K562 (cell line): ENCODE data around the gene CAMSAP3. TPM values are rescaled to one million over a fixed set of nuclear protein-coding genes. Genes with fewer than 3 reads are reported as not detected.

Experiments
- ATAC-seq: fragments of 200-7000 bp; cut with Tn5 transposase; 3 replicates; pipeline ENCODE4 v1.9.1; 2020; ENCODE audit warnings: moderate library complexity
- BruUV-seq: library from RNA; stranded (reverse); fragments of 400-500 nt; replicated peaks from 2 replicates; lab custom pipeline; 2021; lab: Mats Ljungman, UMichigan
- CTCF ChIA-PET: fragments of 300-600 bp; formaldehyde crosslinking; extraction: SDS; loops from one replicate; lab custom pipeline; 2021; ENCODE audit warnings: low intra/inter-chr PET ratio; lab: Yijun Ruan, JAX
- POLR2A ChIA-PET: fragments of 300-600, 350-650 bp; sonication (Branson Sonifier 250); formaldehyde crosslinking; extraction: SDS; loops from one replicate; lab custom pipeline; 2021; ENCODE audit warnings: antibody characterized with exemption, inconsistent platforms; lab: Yijun Ruan, JAX
- DNase-seq, 4 experiments: peaks; one replicate each; pipeline versions ENCODE4 v3.0.0 to v3.0.0-alpha.2; 2011 to 2018; ENCODE audit warnings: low spot score in 3 of 4, mixed read lengths in 3 of 4; ENCODE audit errors: extremely low read depth in 1 of 4
- FAIRE-seq: peaks from 2 replicates; lab custom pipeline; 2011; peaks lifted over from hg19 to GRCh38; lab: Jason Lieb, UNC
- H2AFZ ChIP-seq: 2 replicates; pipeline ENCODE4 v1.6.0; 2011; ENCODE audit warnings: low read depth, low read length, control low read depth, inconsistent platforms
- H3K27ac ChIP-seq: fragments of 200-600 bp; 3 replicates; pipeline ENCODE4 v1.8.0; 2011; ENCODE audit warnings: low read depth, mild to moderate bottlenecking, control low read depth, inconsistent platforms, low read length, moderate library complexity, mixed read lengths; ENCODE audit errors: extremely low read depth
- H3K27me3 ChIP-seq, 2 experiments: fragments of 300-600 bp in 1 of 2; 2 replicates in 1 of 2; 3 replicates in 1 of 2; pipeline versions ENCODE4 v1.6.0 to v1.8.0; 2011; ENCODE audit warnings: inconsistent platforms in 2 of 2, low read length in 2 of 2, mild to moderate bottlenecking in 1 of 2, mixed read lengths in 1 of 2, moderate library complexity in 1 of 2; ENCODE audit not compliant: control insufficient read depth in 2 of 2, insufficient read depth in 2 of 2
- H3K36me3 ChIP-seq: fragments of 300-600 bp; 3 replicates; pipeline ENCODE4 v1.8.0; 2011; ENCODE audit warnings: mild to moderate bottlenecking, low read length, inconsistent platforms; ENCODE audit not compliant: control insufficient read depth, insufficient read depth
- H3K4me1 ChIP-seq, 2 experiments: fragments of 200-600 bp in 1 of 2; replicated peaks in 1 of 2; 2 replicates in 1 of 2; 3 replicates in 1 of 2; pipeline versions ENCODE4 v1.5.1 to v1.8.0; 2011; ENCODE audit warnings: inconsistent platforms in 2 of 2, low read length in 2 of 2, mild to moderate bottlenecking in 1 of 2, mixed read lengths in 1 of 2, moderate library complexity in 1 of 2; ENCODE audit not compliant: control insufficient read depth in 2 of 2, insufficient read depth in 2 of 2
- H3K4me2 ChIP-seq: 2 replicates; pipeline ENCODE4 v1.6.1; 2011; ENCODE audit warnings: low read length, control low read depth, inconsistent platforms, mixed read lengths; ENCODE audit not compliant: insufficient read depth
- H3K4me3 ChIP-seq: fragments of 200-600 bp; sonication (generic), shearing (Covaris generic); 2 replicates; pipeline ENCODE4 v1.5.1; 2016; ENCODE audit warnings: control low read depth, inconsistent platforms
- H3K79me2 ChIP-seq: fragments of 200-600 bp; 3 replicates; pipeline ENCODE4 v1.8.0; 2011; ENCODE audit warnings: low read length, inconsistent platforms; ENCODE audit not compliant: control insufficient read depth, insufficient read depth
- H3K9ac ChIP-seq, 2 experiments: 2 replicates each; pipeline versions ENCODE4 v1.6.0 to v1.6.1; 2011; ENCODE audit warnings: low read depth in 2 of 2, low read length in 2 of 2, control low read depth in 1 of 2, inconsistent platforms in 1 of 2, mild to moderate bottlenecking in 1 of 2, mixed read lengths in 1 of 2; ENCODE audit not compliant: insufficient read depth in 1 of 2
- H3K9me1 ChIP-seq: one replicate; pipeline ENCODE4 v1.6.0; 2011; ENCODE audit warnings: inconsistent platforms, mild to moderate bottlenecking, low read length, moderate library complexity; ENCODE audit not compliant: control insufficient read depth, insufficient read depth
- H3K9me3 ChIP-seq: replicated peaks from 2 replicates; pipeline ENCODE4 v1.5.1; 2011; ENCODE audit warnings: low read depth, low read length, inconsistent platforms; ENCODE audit not compliant: control insufficient read depth, insufficient read depth
- H4K20me1 ChIP-seq: replicated peaks from 2 replicates; pipeline ENCODE4 v1.6.1; 2011; ENCODE audit warnings: low read length, inconsistent platforms, mixed read lengths; ENCODE audit not compliant: control insufficient read depth, insufficient read depth
- ADNP ChIP-seq: fragments of 200-800 bp; sonication (Bioruptor generic); IDR thresholded peaks from 2 replicates; pipeline ENCODE4 v1.6.1; 2016; ENCODE audit warnings: missing genetic modification characterization, missing compliant biosample characterization
- BCOR ChIP-seq: fragments of 450-650 bp; IDR thresholded peaks from 2 replicates; pipeline ENCODE4 v1.6.1; 2016
- CEBPZ ChIP-seq: fragments of 150-350 bp; IDR thresholded peaks from 2 replicates; pipeline ENCODE4 v1.6.1; 2014; ENCODE audit warnings: low read depth, mild to moderate bottlenecking, low read length, borderline replicate concordance
- KDM1A ChIP-seq, 2 experiments: fragments of 450-650 bp; IDR thresholded peaks; 2 replicates each; pipeline ENCODE4 v1.6.1; 2016; ENCODE audit warnings: mild to moderate bottlenecking in 2 of 2
- MBD1 ChIP-seq: fragments of 250-450 bp; sonication (Bioruptor Pico); IDR thresholded peaks from 2 replicates; pipeline ENCODE4 v1.8.0; 2022; ENCODE audit warnings: inconsistent platforms
- NUFIP1 ChIP-seq: fragments of 450-650 bp; IDR thresholded peaks from 2 replicates; pipeline ENCODE4 v1.6.1; 2018; ENCODE audit not compliant: partially characterized antibody
- PTBP1 ChIP-seq: fragments of 200-400 bp; formaldehyde crosslinking; IDR thresholded peaks from 2 replicates; pipeline ENCODE4 v1.6.1; 2017; ENCODE audit warnings: low read depth, low read length
- PTRF ChIP-seq: fragments of 450-650 bp; IDR thresholded peaks from 2 replicates; pipeline ENCODE4 v1.6.1; 2016; ENCODE audit warnings: mild to moderate bottlenecking, missing genetic modification characterization, missing compliant biosample characterization
- RBM25 ChIP-seq: fragments of 200-400 bp; formaldehyde crosslinking; IDR thresholded peaks from 2 replicates; pipeline ENCODE4 v1.6.1; 2018; ENCODE audit warnings: low read length, low read depth, moderate library complexity; ENCODE audit not compliant: severe bottlenecking
- SMARCA5 ChIP-seq: fragments of 450-650 bp; IDR thresholded peaks from 2 replicates; pipeline ENCODE4 v1.6.1; 2016
- ZFP36 ChIP-seq: fragments of 150-350 bp; IDR thresholded peaks from 2 replicates; pipeline ENCODE4 v1.6.1; 2018; ENCODE audit warnings: low read length, low read depth; ENCODE audit not compliant: partially characterized antibody
- ZNF717 ChIP-seq: fragments of 250-450 bp; sonication (Bioruptor Pico); IDR thresholded peaks from 2 replicates; pipeline ENCODE4 v1.5.0; 2021
- WGBS: fragments of 100-300 bp; shearing (Covaris generic); methylation state at CpG from one replicate; pipeline ENCODE4 v1.1.6; 2016; ENCODE audit warnings: low coverage, mixed read lengths; ENCODE audit not compliant: insufficient coverage; ENCODE audit errors: missing lambda C conversion rate; 5-methylcytosine and 5-hydroxymethylcytosine counted together
- in situ Hi-C: fragments of 300-500 bp; cut with MboI; formaldehyde crosslinking; loops from 4 replicates; pipeline ENCODE4 v1.15.0; 2018; ENCODE audit warnings: inconsistent platforms, mixed read lengths
- intact Hi-C: fragments of 100-400 bp; cut with micrococcal nuclease; formaldehyde crosslinking; loops from 2 replicates; pipeline ENCODE4 v1.14.2; 2022
- polyA plus RNA-seq, 8 experiments: library from polyadenylated mRNA; depleted of rRNA in 4 of 8; stranded (reverse) in 5 of 8; unstranded in 3 of 8; fragments of >200 nt; fragmentation: Nextera tagmentation in 2 of 8; fragmentation: Illumina TruSeq in 1 of 8; extraction: Ambion mirVana in 2 of 8; extraction: Trizol in 1 of 8; gene quantifications; 2 replicates each; pipeline versions ENCODE4 v1.2.1 to v1.2.3, GENCODE V29; 2011 to 2014; ENCODE audit warnings: inconsistent platforms in 1 of 8, missing spikeins in 1 of 8
- total RNA-seq, 7 experiments: library from RNA; depleted of rRNA in 6 of 7; stranded (reverse); fragments of >200 nt in 6 of 7; fragmentation: Illumina TruSeq in 2 of 7; extraction: Trizol in 2 of 7; gene quantifications; 2 replicates each; pipeline versions ENCODE4 v1.2.1 to v1.2.3, GENCODE V29; 2011 to 2021; ENCODE audit warnings: low replicate concordance in 1 of 7

Gene CAMSAP3
- total and polyA plus RNA-seq, 9 of the 15 experiments (the other 6 are each of a cell fraction or from before 2014, with no cell fraction given), result 0.01 to 0.89 (median 0.22) TPM; not detected in 1

GRCh38 chr19:7607212-7607873 lies 11.7 kb downstream of the CAMSAP3 start:
- DNase-seq, result no peak
- Histone ChIP-seq H3K79me2 (no peaks in the 10 kb centered on the region), H3K27ac (no peak overlapping the region), H4K20me1 (peaks cover 9% of the 10 kb centered on the region; the same call in 1 of the 2 replicates), H3K4me1 (peaks cover 2 to 48% of the 10 kb centered on the region in 2 experiments; a peak in 4 of 5 replicates), H3K4me2 (no peak overlapping the region), H3K9ac (no peak overlapping the region), H3K9me1 (no peaks in the 10 kb centered on the region), H3K9me3 (no peaks in the 10 kb centered on the region), H3K36me3 (no peaks in the 10 kb centered on the region), H3K27me3 (peaks cover 6 to 27% of the 10 kb centered on the region in 2 experiments; a peak in 3 of 5 replicates), H3K4me3 (no peak overlapping the region), H2AFZ (no peak overlapping the region)
- FAIRE-seq, result no peak
- no TSS peak for BruUV-seq
- CTCF ChIA-PET, result no interaction called here
- no peak for TF ChIP-seq CEBPZ
- peak; percentile 85 for TF ChIP-seq ZFP36
- peak; percentile 55; the same call in 1 of the 2 replicates for TF ChIP-seq SMARCA5
- peak; percentile 95 for TF ChIP-seq RBM25
- TF ChIP-seq KDM1A (IDR thresholded peaks at IDR 0.05), result peak; percentile 66 to 71; a peak in 3 of 4 replicates
- TF ChIP-seq PTRF, result no peak
- TF ChIP-seq ADNP (tag), result 0 out of 2 replicates have a peak, but pooled peaks have one; percentile 46
- no peak for TF ChIP-seq ZNF717 (CRISPR knock-in tag)
- peak; percentile 65; the same call in 1 of the 2 replicates for TF ChIP-seq PTBP1
- TF ChIP-seq MBD1, result no peak
- TF ChIP-seq BCOR, result peak; percentile 89
- no peak for TF ChIP-seq NUFIP1
- in situ Hi-C loops, result no loop called here
- intact Hi-C loops, result no loop called here
- POLR2A ChIA-PET, result interaction anchor here (0.9 to 1.5 kb wide), 3 partner anchors 11 to 596 kb away, joined by 3 to 5 read pairs (median 3); no protein-coding TSS in a partner anchor
- WGBS, result 15% methylated on average over 3 of the region's 10 CpGs
- no peak for ATAC-seq
